C4-2B (cell line): ENCODE data around the gene FAM117A.

Experiments
- H3K27ac ChIP-seq: fragments of 450-650 bp; 2 replicates; pipeline ENCODE4 v1.5.1; 2017
- ZFX ChIP-seq: fragments of 450-650 bp; IDR thresholded peaks from 2 replicates; pipeline ENCODE4 v1.6.1; 2017
- TF ChIP-seq, protein P1 (sequence below): fragments of 450-650 bp; conservative IDR thresholded peaks from 2 replicates; pipeline ENCODE4 v1.5.1; 2017; ENCODE audit warnings: mild to moderate bottlenecking

Gene FAM117A

GRCh38 chr17:49691086-49691676 lies 72.8 kb downstream of the FAM117A start:
- TF ChIP-seq ZFX: no peak
- TF ChIP-seq, protein P1, sequence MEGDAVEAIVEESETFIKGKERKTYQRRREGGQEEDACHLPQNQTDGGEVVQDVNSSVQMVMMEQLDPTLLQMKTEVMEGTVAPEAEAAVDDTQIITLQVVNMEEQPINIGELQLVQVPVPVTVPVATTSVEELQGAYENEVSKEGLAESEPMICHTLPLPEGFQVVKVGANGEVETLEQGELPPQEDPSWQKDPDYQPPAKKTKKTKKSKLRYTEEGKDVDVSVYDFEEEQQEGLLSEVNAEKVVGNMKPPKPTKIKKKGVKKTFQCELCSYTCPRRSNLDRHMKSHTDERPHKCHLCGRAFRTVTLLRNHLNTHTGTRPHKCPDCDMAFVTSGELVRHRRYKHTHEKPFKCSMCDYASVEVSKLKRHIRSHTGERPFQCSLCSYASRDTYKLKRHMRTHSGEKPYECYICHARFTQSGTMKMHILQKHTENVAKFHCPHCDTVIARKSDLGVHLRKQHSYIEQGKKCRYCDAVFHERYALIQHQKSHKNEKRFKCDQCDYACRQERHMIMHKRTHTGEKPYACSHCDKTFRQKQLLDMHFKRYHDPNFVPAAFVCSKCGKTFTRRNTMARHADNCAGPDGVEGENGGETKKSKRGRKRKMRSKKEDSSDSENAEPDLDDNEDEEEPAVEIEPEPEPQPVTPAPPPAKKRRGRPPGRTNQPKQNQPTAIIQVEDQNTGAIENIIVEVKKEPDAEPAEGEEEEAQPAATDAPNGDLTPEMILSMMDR: no peak
- no peak overlapping the region for H3K27ac ChIP-seq

- no peak for TF ChIP-seq ZFX
- TF ChIP-seq, protein P1: no peak
- no peak overlapping the region for H3K27ac ChIP-seq
Measured at GRCh38 chr17:49690256-49690655, 73.7 kb downstream of the FAM117A start.

- H3K27ac ChIP-seq: no peak overlapping the region
- TF ChIP-seq ZFX: no peak
- TF ChIP-seq, protein P1: no peak
Measured at GRCh38 chr17:49688848-49689247, 75.1 kb downstream of the FAM117A start.

DNA sequence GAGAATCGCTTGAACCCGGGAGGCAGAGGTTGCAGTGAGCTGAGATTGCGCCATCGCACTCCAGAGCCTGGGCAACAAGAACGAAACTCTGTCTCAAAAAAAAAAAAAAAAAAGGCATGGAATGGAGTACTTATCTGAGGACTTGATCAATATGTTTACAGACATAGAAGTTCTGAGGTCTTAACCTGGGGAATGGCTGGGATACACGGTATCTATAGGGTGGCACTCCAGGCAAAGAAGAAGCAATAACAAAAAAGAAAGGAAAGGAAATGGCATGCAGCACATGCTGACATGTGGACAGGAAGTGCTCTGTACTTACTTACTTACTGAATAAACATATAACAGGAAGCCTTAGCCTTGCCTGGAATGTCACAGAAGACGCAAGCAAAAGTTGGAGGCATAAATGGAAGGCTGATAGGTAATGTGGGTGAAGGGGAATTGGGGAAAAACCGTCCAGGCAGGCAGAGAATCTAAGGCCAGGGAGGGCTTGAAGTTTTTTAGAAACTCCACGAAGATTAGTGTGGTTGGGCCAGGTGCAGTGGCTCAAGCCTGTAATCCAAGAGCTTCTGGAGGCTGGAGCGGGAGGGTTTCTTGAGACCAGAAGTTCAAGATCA lies 75.9 kb downstream of the FAM117A start:
- no peak overlapping the region for H3K27ac ChIP-seq
- TF ChIP-seq, protein P1: no peak
- no peak for TF ChIP-seq ZFX

DNA sequence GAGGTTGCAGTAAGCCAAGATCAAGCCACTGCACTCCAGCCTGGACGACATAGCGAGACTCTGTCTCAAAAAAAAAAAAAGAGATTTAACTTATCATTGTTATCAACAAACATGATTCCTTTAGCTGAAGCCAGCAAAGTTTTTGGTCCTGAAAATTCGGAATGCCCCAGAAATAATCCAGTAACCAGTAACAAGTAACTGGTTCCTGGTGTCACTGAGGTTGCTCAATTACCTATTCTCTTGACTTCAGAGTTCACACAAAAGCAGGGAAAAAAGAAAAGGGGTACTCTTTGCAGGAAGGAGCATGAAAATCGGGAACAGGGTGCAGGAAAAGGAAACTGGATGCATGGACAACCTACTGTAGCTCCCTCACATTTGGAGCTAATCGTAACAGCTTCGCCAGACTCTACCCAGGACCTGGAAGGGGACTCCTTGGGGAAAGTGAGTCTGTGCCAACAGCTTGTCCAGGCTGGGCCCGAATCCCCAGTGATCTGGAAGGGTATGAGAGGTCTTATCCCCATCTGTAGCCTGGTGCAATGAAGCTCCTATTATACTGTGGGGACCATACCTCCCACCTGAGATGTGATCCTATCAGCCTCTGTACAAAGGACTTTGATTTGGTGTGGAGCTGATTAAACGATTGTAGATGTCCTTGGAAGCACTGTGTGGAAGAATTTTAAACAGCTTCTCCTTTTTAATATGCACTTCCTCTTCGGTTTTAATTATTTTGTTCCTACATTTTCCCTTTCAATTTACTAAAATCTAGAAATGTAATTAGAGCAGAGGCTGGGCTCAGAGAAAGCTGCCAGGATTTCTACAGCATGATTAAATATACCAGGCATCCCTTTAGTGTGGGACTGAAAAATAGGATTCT lies 82.6 kb downstream of the FAM117A start:
- TF ChIP-seq, protein P1: no peak
- TF ChIP-seq ZFX: no peak
- H3K27ac ChIP-seq: no peak overlapping the region

DNA sequence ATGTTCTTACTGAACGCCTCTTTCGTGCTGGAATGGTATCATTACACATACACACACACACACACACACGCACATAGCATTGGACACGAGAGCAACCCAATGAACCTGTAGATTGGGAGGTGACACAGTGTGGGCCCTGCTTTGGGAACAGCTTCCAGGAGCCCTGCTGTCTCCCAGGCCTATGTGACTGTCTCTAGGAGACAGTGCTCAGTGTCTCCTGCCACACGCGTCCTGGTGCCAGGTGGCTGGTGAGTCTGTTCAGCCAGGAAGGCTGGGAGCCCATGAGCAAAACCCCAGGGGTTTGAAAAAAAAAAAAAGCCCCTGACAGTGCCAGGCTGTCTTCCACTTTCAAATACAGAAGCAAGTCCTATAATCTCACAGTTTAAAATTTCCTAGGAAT lies 83.6 kb downstream of the FAM117A start:
- no peak for TF ChIP-seq ZFX
- TF ChIP-seq, protein P1: no peak
- H3K27ac ChIP-seq: no peak overlapping the region
